T-helper 2 cell treated with Interferon-gamma antibody and Interleukin-4, amounts not matched to agents 5 μg/mL and 100 μg/mL, for 36 hours (primary cell): ENCODE measurements around the gene SKP2.

Experiments used
- DNase-seq: peaks from one replicate; pipeline ENCODE4 v3.0.0; 2021; ENCODE audit warnings: low spot score
- H3K27ac Mint-ChIP-seq: one replicate; pipeline ENCODE4 v1.8.0; 2021; ENCODE audit warnings: mild to moderate bottlenecking, mixed read lengths
- H3K27me3 Mint-ChIP-seq: one replicate; pipeline ENCODE4 v1.8.0; 2021; ENCODE audit warnings: low read depth, mixed read lengths
- H3K36me3 Mint-ChIP-seq: one replicate; pipeline ENCODE4 v1.8.0; 2021; ENCODE audit warnings: low read depth, mixed read lengths
- H3K4me1 Mint-ChIP-seq: one replicate; pipeline ENCODE4 v1.8.0; 2021; ENCODE audit warnings: low read depth, mixed read lengths
- H3K4me3 Mint-ChIP-seq: one replicate; pipeline ENCODE4 v1.8.0; 2022; ENCODE audit warnings: mild to moderate bottlenecking, moderate library complexity, mixed read lengths
- H3K9me3 Mint-ChIP-seq: one replicate; pipeline ENCODE4 v1.8.0; 2021; ENCODE audit warnings: mixed read lengths

SKP2 gene

DNA sequence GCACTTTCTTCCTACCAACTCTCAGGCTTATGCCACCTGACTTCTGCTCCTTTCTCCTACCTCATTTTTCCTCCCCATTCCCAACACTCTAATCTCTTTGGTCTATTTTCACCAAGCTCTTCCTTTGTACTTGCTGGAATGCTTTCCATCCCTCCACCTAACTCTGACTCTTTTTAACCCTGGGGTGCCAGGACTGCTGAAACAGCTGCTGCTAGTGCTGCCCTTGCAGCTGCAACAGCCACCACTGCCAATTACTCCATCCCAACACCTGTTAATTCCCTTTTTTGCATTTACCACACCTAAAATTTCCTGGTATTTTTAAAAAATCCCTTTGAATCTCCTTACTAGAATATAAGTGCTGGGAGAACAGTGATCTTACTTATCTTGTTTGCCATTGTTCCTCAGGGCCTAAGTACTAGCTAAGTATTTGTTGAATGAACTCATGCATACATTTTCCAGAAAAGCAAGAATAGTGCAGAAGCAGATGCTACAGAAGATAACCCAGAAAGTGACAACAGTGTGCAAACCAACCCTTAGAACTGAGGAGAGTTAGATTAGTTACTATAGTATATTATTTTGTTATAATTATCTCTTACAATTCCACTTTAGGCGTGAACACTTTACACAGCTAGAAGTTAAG lies 78.4 kb downstream of the SKP2 start:
- Mint-ChIP-seq H3K27me3 (peaks cover 3% of the 10 kb centered on the region), H3K9me3 (no peaks in the 10 kb centered on the region), H3K4me1 (no peaks in the 10 kb centered on the region), H3K36me3 (no peaks in the 10 kb centered on the region), H3K27ac (no peak overlapping the region), H3K4me3 (no peak overlapping the region)
- no peak for DNase-seq

DNA sequence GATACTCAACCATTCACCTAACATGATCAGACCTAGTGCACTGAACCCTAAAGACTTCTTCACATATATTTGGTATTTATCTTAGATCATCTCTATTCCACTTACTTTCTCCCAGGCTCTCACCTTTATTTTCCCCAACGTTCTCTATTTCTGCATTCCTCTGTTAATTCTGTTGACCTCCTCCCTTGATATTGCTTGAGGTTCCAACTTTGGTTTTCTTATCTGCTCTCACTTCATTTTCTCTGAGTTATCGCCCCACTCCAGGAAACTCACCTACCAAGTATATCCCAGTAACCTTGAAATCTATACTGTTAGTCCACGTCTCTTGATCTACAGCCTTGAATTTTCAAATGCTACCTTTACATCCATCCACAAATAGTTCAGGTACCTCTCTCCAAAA lies 80.6 kb downstream of the SKP2 start:
- Mint-ChIP-seq H3K36me3 (no peaks in the 10 kb centered on the region), H3K27ac (no peak overlapping the region), H3K9me3 (no peaks in the 10 kb centered on the region), H3K4me1 (no peaks in the 10 kb centered on the region), H3K27me3 (peaks cover 3% of the 10 kb centered on the region), H3K4me3 (no peak overlapping the region)
- DNase-seq = no peak
